Mesenteric fat pad (tissue), 1 donor: Measurements from ENCODE around the gene MMP14. TPM values are rescaled to one million over a fixed set of nuclear protein-coding genes. Genes with fewer than 3 reads are reported as not detected.
A peak's percentile ranks its signal among the peaks of the same experiment; 100 is the strongest.
"Not testable (repeated sequence)": the region's sequence is repeated elsewhere in the genome, so short reads cannot be mapped to it uniquely, and the experiment has no call there.

Source experiments
- DNase-seq: peaks from one replicate; pipeline ENCODE4 v3.0.0-alpha.2; 2020; ENCODE audit warnings: low spot score
- total RNA-seq: library from RNA; stranded (reverse); fragmentation: NEBNext Ultra II Directional; extraction: Animal tissue kit (Norgen Biotek cat#: 25700); gene quantifications from one replicate; pipeline ENCODE4 v1.2.1, GENCODE V29; 2021
- donor health status: DM: yes; HTN: yes; CAD: no.

Gene MMP14
- total RNA-seq, 1 donor from 2014 or later, result 273 TPM

- no peak for DNase-seq
Observed at GRCh38 chr14:22841769-22842168, 5.4 kb downstream of the MMP14 start.

GRCh38 chr14:22842211-22843122 lies 6.1 kb downstream of the MMP14 start:
- no peak for DNase-seq

GRCh38 chr14:22843123-22843925 lies 6.9 kb downstream of the MMP14 start:
- no peak for DNase-seq

- no peak for DNase-seq
Observed at GRCh38 chr14:22844221-22845102, 8.1 kb downstream of the MMP14 start.

GRCh38 chr14:22845103-22845394 lies 8.7 kb downstream of the MMP14 start:
- no peak for DNase-seq

- no peak for DNase-seq
Observed at GRCh38 chr14:22845821-22846625, 9.6 kb downstream of the MMP14 start.

GRCh38 chr14:22846811-22847307 lies 10.5 kb downstream of the MMP14 start:
- peak; percentile 86 for DNase-seq

GRCh38 chr14:22847661-22848341 lies 11.4 kb downstream of the MMP14 start:
- peak; percentile 83 for DNase-seq

- DNase-seq, result no peak
Observed at GRCh38 chr14:22848351-22849164, 12.2 kb downstream of the MMP14 start.

GRCh38 chr14:22849212-22849819 lies 12.9 kb downstream of the MMP14 start:
- no peak for DNase-seq

- no peak for DNase-seq
Observed at GRCh38 chr14:22850944-22851764, 14.8 kb downstream of the MMP14 start.

GRCh38 chr14:22852178-22852577 lies 15.8 kb downstream of the MMP14 start:
- not testable (repeated sequence) for DNase-seq

- no peak for DNase-seq
Observed at GRCh38 chr14:22852599-22852939, 16.2 kb downstream of the MMP14 start.

GRCh38 chr14:22852940-22853767 lies 16.8 kb downstream of the MMP14 start:
- peak; percentile 96 for DNase-seq

GRCh38 chr14:22854296-22854695 lies 17.9 kb downstream of the MMP14 start:
- not testable (repeated sequence) for DNase-seq

- DNase-seq, result no peak
Observed at GRCh38 chr14:22854963-22855724, 18.8 kb downstream of the MMP14 start.
